Loucy (cell line): ENCODE data around the gene HMOX2.
A peak's percentile ranks its signal among the peaks of the same experiment; 100 is the strongest.

Experiments used
- H2AFZ ChIP-seq: fragments of 200-600 bp; sonication (generic); 2 replicates; pipeline ENCODE4 v1.6.0; 2016; ENCODE audit warnings: antibody characterized with exemption, mild to moderate bottlenecking, low read length, moderate library complexity
- H3F3A ChIP-seq: fragments of 200-600 bp; 2 replicates; pipeline ENCODE4 v1.6.0; 2016; ENCODE audit warnings: antibody characterized with exemption, low read depth, mild to moderate bottlenecking
- H3K27me3 ChIP-seq: fragments of 200-600 bp; sonication (generic); 2 replicates; pipeline ENCODE4 v1.6.1; 2014; ENCODE audit warnings: low read length, mild to moderate bottlenecking; ENCODE audit not compliant: insufficient read depth, poor library complexity, severe bottlenecking
- H3K36me3 ChIP-seq: fragments of 200-600 bp; sonication (generic); 2 replicates; pipeline ENCODE4 v1.6.1; 2016; ENCODE audit warnings: low read length; ENCODE audit not compliant: insufficient read depth
- H3K4me1 ChIP-seq: fragments of 200-600 bp; sonication (generic); 2 replicates; pipeline ENCODE4 v1.5.1; 2014; ENCODE audit warnings: low read length, mild to moderate bottlenecking; ENCODE audit not compliant: insufficient read depth, poor library complexity, severe bottlenecking
- H3K4me2 ChIP-seq: fragments of 200-600 bp; sonication (generic); 2 replicates; pipeline ENCODE4 v1.6.0; 2014; ENCODE audit warnings: antibody characterized with exemption, low read length, low read depth, mild to moderate bottlenecking; ENCODE audit not compliant: poor library complexity, severe bottlenecking
- H3K4me3 ChIP-seq: fragments of 200-600 bp; sonication (generic); 2 replicates; pipeline ENCODE4 v1.5.1; 2014; ENCODE audit warnings: low read length, mild to moderate bottlenecking, mixed read lengths; ENCODE audit not compliant: poor library complexity, severe bottlenecking
- H3K79me2 ChIP-seq: fragments of 200-600 bp; sonication (generic); 2 replicates; pipeline ENCODE4 v1.6.1; 2014; ENCODE audit warnings: low read length; ENCODE audit not compliant: insufficient read depth
- H3K9ac ChIP-seq: fragments of 200-600 bp; sonication (generic); 2 replicates; pipeline ENCODE4 v1.6.0; 2014; ENCODE audit warnings: mild to moderate bottlenecking, low read depth, low read length, moderate library complexity; ENCODE audit not compliant: poor library complexity, severe bottlenecking
- H3K9me2 ChIP-seq: fragments of 200-600 bp; sonication (generic); replicated peaks from 2 replicates; pipeline ENCODE4 v1.6.1; 2016; ENCODE audit warnings: low read depth, low read length, mixed read lengths
- H3K9me3 ChIP-seq: fragments of 200-600 bp; sonication (generic); 2 replicates; pipeline ENCODE4 v1.6.1; 2014; ENCODE audit warnings: mild to moderate bottlenecking, antibody characterized with exemption, low read length, low read depth; ENCODE audit not compliant: insufficient read depth
- H4K20me1 ChIP-seq: fragments of 200-600 bp; sonication (generic); 2 replicates; pipeline ENCODE4 v1.6.0; 2014; ENCODE audit warnings: antibody characterized with exemption, low read length, mild to moderate bottlenecking; ENCODE audit not compliant: insufficient read depth, poor library complexity, severe bottlenecking
- CTCF ChIP-seq: fragments of 200-600 bp; sonication (generic); conservative IDR thresholded peaks from 2 replicates; pipeline ENCODE4 v1.5.1; 2014; ENCODE audit warnings: mild to moderate bottlenecking, antibody characterized with exemption, low read length
- EZH2phosphoT487 ChIP-seq: fragments of 200-600 bp; IDR thresholded peaks from 2 replicates; pipeline ENCODE4 v1.6.1; 2018; ENCODE audit warnings: antibody characterized with exemption, mild to moderate bottlenecking, moderate library complexity, borderline replicate concordance

HMOX2 gene

GRCh38 chr16:4506450-4506849, 30.3 kb downstream of the HMOX2 start:
- Histone ChIP-seq H3K4me1 (no peaks in the 10 kb centered on the region), H4K20me1 (no peaks in the 10 kb centered on the region), H3K9ac (no peak overlapping the region), H3F3A (no peaks in the 10 kb centered on the region), H3K36me3 (peaks cover 27% of the 10 kb centered on the region; the same call in 1 of the 2 replicates), H3K9me3 (no peaks in the 10 kb centered on the region), H3K9me2 (no peaks in the 10 kb centered on the region), H2AFZ (no peak overlapping the region), H3K79me2 (no peaks in the 10 kb centered on the region; the same call in 1 of the 2 replicates), H3K4me3 (no peak overlapping the region), H3K4me2 (no peak overlapping the region), H3K27me3 (no peaks in the 10 kb centered on the region)
- TF ChIP-seq EZH2phosphoT487 (no peak), CTCF (peak; percentile 61)

DNA sequence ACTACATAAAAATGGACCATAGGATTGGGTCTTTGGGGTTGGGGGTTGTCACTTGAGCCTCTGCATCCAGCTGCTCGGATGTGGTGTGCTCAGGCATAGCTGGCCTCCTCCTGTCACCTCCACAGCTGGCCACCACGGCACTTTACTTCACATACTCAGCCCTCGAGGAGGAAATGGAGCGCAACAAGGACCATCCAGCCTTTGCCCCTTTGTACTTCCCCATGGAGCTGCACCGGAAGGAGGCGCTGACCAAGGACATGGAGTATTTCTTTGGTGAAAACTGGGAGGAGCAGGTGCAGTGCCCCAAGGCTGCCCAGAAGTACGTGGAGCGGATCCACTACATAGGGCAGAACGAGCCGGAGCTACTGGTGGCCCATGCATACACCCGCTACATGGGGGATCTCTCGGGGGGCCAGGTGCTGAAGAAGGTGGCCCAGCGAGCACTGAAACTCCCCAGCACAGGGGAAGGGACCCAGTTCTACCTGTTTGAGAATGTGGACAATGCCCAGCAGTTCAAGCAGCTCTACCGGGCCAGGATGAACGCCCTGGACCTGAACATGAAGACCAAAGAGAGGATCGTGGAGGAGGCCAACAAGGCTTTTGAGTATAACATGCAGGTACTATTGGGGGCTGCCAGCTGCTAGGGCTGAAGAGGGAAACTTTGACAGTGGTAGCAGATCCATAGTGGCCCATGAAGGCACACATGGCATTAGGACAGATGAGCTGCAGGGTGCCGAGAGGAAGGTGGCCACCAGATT, 31.6 kb downstream of the HMOX2 start:
- Histone ChIP-seq H4K20me1 (no peaks in the 10 kb centered on the region), H3K4me3 (no peak overlapping the region), H3K9ac (no peak overlapping the region), H3K9me3 (no peaks in the 10 kb centered on the region), H3K79me2 (no peaks in the 10 kb centered on the region), H2AFZ (no peak overlapping the region), H3K36me3 (peaks cover 27% of the 10 kb centered on the region; the same call in 1 of the 2 replicates), H3K27me3 (no peaks in the 10 kb centered on the region), H3K4me2 (no peak overlapping the region), H3K4me1 (no peaks in the 10 kb centered on the region), H3K9me2 (no peaks in the 10 kb centered on the region), H3F3A (no peaks in the 10 kb centered on the region)
- TF ChIP-seq CTCF (no peak), EZH2phosphoT487 (no peak)

DNA sequence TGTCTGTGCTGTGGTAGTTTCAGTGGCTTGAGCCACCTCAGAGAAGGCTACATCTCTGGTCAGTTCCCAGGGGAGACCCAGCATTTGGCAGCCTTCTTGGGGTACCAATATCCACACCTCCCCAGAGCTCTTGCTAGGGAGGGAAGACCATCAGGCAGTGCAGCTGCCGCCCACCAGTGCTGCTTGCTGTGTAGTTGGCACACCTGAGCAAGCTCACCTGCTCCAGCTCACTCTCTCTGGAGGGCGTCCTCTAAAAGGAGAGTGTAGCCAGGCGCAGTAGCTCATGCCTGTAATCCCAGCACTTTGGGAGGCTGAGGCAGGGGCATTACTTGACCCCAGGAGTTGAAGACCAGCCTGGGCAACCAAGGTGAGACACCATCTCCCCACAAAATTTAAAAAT, 32.6 kb downstream of the HMOX2 start:
- Histone ChIP-seq H3K4me3 (no peak overlapping the region), H3K4me2 (no peak overlapping the region), H3K36me3 (peaks cover 27% of the 10 kb centered on the region; the same call in 1 of the 2 replicates), H3K9ac (no peak overlapping the region), H3K79me2 (no peaks in the 10 kb centered on the region), H2AFZ (no peak overlapping the region), H3K4me1 (no peaks in the 10 kb centered on the region), H3K27me3 (no peaks in the 10 kb centered on the region), H4K20me1 (no peaks in the 10 kb centered on the region), H3F3A (no peaks in the 10 kb centered on the region), H3K9me3 (no peaks in the 10 kb centered on the region), H3K9me2 (no peaks in the 10 kb centered on the region)
- TF ChIP-seq CTCF (no peak), EZH2phosphoT487 (no peak)
